Brain microvascular endothelial cell (primary cell): ENCODE data around the gene TAS1R3.

Source experiments
- DNase-seq: peaks from one replicate; pipeline ENCODE4 v3.0.0-alpha.2; 2020
- H3K27ac ChIP-seq: fragments of 250-450 bp; sonication (Bioruptor Pico); 2 replicates; pipeline ENCODE4 v1.5.1; 2020; ENCODE audit warnings: mild to moderate bottlenecking, moderate library complexity
- H3K27me3 ChIP-seq: fragments of 250-450 bp; sonication (Bioruptor Pico); replicated peaks from 2 replicates; pipeline ENCODE4 v1.5.1; 2020; ENCODE audit warnings: mild to moderate bottlenecking
- H3K36me3 ChIP-seq: fragments of 250-450 bp; sonication (Bioruptor Pico); replicated peaks from 2 replicates; pipeline ENCODE4 v1.5.1; 2020; ENCODE audit warnings: mild to moderate bottlenecking
- H3K4me3 ChIP-seq: 2 replicates; pipeline ENCODE4 v1.5.1; 2011; ENCODE audit warnings: low read depth, mild to moderate bottlenecking, control low read depth, low read length, moderate library complexity
- in situ Hi-C: cut with HindIII; loops from 2 replicates; pipeline ENCODE4 v1.10.0; 2017; ENCODE audit warnings: low sequenced_read_pairs, low pct_ligation_motif_present
- TF ChIP-seq, protein P1 (sequence below): IDR thresholded peaks from 2 replicates; pipeline ENCODE4 v1.5.1; 2011; ENCODE audit warnings: low read depth, mild to moderate bottlenecking, moderate library complexity, low read length, control low read depth, inconsistent platforms; ENCODE audit errors: missing control alignments

TAS1R3 gene

GRCh38 chr1:1371746-1372711 lies 40.9 kb downstream of the TAS1R3 start:
- Histone ChIP-seq H3K27me3 (no peaks in the 10 kb centered on the region), H3K4me3 (no peak overlapping the region), H3K36me3 (peaks cover 11% of the 10 kb centered on the region), H3K27ac (no peak overlapping the region)
- in situ Hi-C loops: no loop called here
- no peak for DNase-seq
- TF ChIP-seq, protein P1, sequence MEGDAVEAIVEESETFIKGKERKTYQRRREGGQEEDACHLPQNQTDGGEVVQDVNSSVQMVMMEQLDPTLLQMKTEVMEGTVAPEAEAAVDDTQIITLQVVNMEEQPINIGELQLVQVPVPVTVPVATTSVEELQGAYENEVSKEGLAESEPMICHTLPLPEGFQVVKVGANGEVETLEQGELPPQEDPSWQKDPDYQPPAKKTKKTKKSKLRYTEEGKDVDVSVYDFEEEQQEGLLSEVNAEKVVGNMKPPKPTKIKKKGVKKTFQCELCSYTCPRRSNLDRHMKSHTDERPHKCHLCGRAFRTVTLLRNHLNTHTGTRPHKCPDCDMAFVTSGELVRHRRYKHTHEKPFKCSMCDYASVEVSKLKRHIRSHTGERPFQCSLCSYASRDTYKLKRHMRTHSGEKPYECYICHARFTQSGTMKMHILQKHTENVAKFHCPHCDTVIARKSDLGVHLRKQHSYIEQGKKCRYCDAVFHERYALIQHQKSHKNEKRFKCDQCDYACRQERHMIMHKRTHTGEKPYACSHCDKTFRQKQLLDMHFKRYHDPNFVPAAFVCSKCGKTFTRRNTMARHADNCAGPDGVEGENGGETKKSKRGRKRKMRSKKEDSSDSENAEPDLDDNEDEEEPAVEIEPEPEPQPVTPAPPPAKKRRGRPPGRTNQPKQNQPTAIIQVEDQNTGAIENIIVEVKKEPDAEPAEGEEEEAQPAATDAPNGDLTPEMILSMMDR: peak; percentile 96

- H3K27ac ChIP-seq: no peak overlapping the region
- TF ChIP-seq, protein P1: no peak
These were observed 42.2 kb downstream of the TAS1R3 start for GRCh38 chr1:1373051-1373814.

GRCh38 chr1:1373815-1374588 lies 42.9 kb downstream of the TAS1R3 start:
- TF ChIP-seq, protein P1: no peak
- Histone ChIP-seq H3K36me3 (peaks cover 11% of the 10 kb centered on the region), H3K27me3 (no peaks in the 10 kb centered on the region), H3K27ac (peak overlapping the region; percentile 89), H3K4me3 (peak overlapping the region; percentile 89)
- no peak for DNase-seq
- in situ Hi-C loops: no loop called here

More at GRCh38 chr1:1373051-1373814, 42.2 kb downstream of the TAS1R3 start:
- Histone ChIP-seq H3K4me3 (no peak overlapping the region), H3K27me3 (no peaks in the 10 kb centered on the region), H3K36me3 (peaks cover 11% of the 10 kb centered on the region)
- DNase-seq: no peak
- in situ Hi-C loops: no loop called here

DNA sequence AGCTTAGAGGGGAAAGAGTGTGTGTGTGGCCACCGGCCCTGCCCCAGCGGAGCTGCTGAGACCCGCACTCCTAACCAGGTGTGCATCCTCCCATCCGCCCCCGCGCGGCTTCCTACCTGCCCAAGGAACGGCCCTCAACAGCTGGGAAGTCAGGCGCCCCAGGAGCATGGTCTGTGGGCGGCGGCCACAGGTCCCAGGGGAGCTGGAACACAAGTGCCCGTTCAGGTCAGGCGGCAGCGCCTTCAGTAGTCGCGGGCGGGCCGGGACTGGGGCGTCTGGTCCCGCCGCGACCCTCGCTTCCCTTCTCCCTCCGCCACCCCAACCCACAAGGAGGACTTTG lies 43.5 kb downstream of the TAS1R3 start:
- peak overlapping the region; percentile 89 for H3K27ac ChIP-seq
- peak overlapping the region; percentile 89 for H3K4me3 ChIP-seq
- H3K27me3 ChIP-seq: no peaks in the 10 kb centered on the region
- TF ChIP-seq, protein P1: no peak
- DNase-seq: no peak
- in situ Hi-C loops: no loop called here
- H3K36me3 ChIP-seq: peaks cover 11% of the 10 kb centered on the region

GRCh38 chr1:1374929-1375662 lies 44.0 kb downstream of the TAS1R3 start, which contains the start of gene AURKAIP1:
AURKAIP1 (minus strand) TSS chr1:1375207; CDS start chr1:1374756, 451 bp downstream.
- in situ Hi-C loops: no loop called here
- Histone ChIP-seq H3K4me3 (peak within 1 kb of the TSS; percentile 89), H3K36me3 (peaks cover 11% of the 10 kb centered on the region), H3K27ac (peak within 1 kb of the TSS; percentile 89), H3K27me3 (no peaks in the 10 kb centered on the region)
- peak; percentile 100 for DNase-seq
- TF ChIP-seq, protein P1: peak; percentile 34
